ENCODE data around the gene ABCA5.

DNA sequence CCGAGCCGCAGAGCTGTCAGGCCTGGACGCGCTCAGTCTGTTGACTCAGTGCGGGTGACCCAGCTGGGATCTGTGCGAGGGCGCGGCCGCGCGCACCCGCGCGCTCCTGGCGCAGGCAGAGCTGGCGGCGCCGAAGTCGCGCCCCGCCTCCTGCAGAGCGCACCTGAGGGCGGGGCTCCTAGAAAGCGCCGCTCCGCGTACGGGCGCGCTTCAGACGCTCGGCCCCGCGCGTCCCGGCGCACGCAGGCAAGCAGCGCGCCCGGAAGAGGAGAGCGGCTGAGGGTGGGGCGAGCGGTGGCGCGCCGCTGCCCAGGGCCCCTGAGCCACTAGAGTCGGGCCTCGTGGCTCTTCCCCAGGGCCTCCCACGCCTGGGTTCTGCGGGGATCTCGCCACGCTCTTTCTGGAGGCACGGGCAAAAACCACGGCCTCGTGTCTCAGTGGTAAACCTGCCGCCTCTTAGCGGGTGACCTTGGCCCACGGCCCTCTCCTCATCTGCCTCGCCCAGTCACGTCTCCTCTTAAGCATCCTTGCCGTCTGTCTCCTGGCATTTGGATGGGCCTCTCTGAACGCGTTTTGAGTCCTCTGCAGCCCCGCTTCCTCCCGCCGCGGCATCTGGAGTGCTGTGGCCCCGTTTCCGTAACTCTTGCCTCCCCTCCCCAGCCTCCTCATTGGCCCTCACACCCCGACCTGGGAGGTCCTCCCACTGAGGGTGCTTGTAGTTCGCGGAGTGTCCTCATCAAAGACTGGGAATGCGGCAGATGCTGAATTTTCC is at the start of gene ABCA5:
- TF ChIP-seq MAFK (conservative IDR thresholded peaks at IDR 0.05 in 1 of 2, IDR thresholded peaks at IDR 0.05 in 1 of 2; ENCODE audit: low read length in 2 of 2) (no peak), EP300 (IDR thresholded peaks at IDR 0.05; ENCODE audit: low read depth in 2 of 2, low read length in 2 of 2) (peak in 1 of 2 experiments; percentile 10; a peak in 2 of 4 replicates), EP300 (CRISPR knock-in tag; IDR thresholded peaks at IDR 0.05; ENCODE audit: borderline replicate concordance) (peak; percentile 9; the same call in 1 of the 2 replicates), ZNF724P (CRISPR knock-in tag; IDR thresholded peaks at IDR 0.05; ENCODE audit: borderline replicate concordance) (0 out of 2 replicates have a peak, but pooled peaks have one; percentile 35), ZSCAN29 (CRISPR knock-in tag; conservative IDR thresholded peaks at IDR 0.05) (0 out of 2 replicates have a peak, but pooled peaks have one; percentile 17), SMC3 (IDR thresholded peaks at IDR 0.05; ENCODE audit: low read length) (no peak), TCF12 (IDR thresholded peaks at IDR 0.05) (no peak), TCF12 (CRISPR knock-in tag; IDR thresholded peaks at IDR 0.05) (peak; percentile 61; the same call in 1 of the 2 replicates), ZNF292 (CRISPR knock-in tag; IDR thresholded peaks at IDR 0.05; ENCODE audit: borderline replicate concordance, low read depth) (peak; percentile 55; the same call in 1 of the 2 replicates), TMF1 (CRISPR knock-in tag; IDR thresholded peaks at IDR 0.05; ENCODE audit: low read depth) (peak; percentile 77), HDAC2 (CRISPR knock-in tag; IDR thresholded peaks at IDR 0.05) (peak; percentile 11), ETV6 (CRISPR knock-in tag; conservative IDR thresholded peaks at IDR 0.05) (0 out of 2 replicates have a peak, but pooled peaks have one; percentile 25)
- TF ChIP-seq, protein P1, sequence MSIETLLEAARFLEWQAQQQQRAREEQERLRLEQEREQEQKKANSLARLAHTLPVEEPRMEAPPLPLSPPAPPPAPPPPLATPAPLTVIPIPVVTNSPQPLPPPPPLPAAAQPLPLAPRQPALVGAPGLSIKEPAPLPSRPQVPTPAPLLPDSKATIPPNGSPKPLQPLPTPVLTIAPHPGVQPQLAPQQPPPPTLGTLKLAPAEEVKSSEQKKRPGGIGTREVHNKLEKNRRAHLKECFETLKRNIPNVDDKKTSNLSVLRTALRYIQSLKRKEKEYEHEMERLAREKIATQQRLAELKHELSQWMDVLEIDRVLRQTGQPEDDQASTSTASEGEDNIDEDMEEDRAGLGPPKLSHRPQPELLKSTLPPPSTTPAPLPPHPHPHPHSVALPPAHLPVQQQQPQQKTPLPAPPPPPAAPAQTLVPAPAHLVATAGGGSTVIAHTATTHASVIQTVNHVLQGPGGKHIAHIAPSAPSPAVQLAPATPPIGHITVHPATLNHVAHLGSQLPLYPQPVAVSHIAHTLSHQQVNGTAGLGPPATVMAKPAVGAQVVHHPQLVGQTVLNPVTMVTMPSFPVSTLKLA (IDR thresholded peaks at IDR 0.05) = no peak
- TF ChIP-seq, protein P2, sequence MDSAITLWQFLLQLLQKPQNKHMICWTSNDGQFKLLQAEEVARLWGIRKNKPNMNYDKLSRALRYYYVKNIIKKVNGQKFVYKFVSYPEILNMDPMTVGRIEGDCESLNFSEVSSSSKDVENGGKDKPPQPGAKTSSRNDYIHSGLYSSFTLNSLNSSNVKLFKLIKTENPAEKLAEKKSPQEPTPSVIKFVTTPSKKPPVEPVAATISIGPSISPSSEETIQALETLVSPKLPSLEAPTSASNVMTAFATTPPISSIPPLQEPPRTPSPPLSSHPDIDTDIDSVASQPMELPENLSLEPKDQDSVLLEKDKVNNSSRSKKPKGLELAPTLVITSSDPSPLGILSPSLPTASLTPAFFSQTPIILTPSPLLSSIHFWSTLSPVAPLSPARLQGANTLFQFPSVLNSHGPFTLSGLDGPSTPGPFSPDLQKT (CRISPR knock-in tag; IDR thresholded peaks at IDR 0.05; ENCODE audit: borderline replicate concordance) = no peak
- TF ChIP-seq, protein P3, sequence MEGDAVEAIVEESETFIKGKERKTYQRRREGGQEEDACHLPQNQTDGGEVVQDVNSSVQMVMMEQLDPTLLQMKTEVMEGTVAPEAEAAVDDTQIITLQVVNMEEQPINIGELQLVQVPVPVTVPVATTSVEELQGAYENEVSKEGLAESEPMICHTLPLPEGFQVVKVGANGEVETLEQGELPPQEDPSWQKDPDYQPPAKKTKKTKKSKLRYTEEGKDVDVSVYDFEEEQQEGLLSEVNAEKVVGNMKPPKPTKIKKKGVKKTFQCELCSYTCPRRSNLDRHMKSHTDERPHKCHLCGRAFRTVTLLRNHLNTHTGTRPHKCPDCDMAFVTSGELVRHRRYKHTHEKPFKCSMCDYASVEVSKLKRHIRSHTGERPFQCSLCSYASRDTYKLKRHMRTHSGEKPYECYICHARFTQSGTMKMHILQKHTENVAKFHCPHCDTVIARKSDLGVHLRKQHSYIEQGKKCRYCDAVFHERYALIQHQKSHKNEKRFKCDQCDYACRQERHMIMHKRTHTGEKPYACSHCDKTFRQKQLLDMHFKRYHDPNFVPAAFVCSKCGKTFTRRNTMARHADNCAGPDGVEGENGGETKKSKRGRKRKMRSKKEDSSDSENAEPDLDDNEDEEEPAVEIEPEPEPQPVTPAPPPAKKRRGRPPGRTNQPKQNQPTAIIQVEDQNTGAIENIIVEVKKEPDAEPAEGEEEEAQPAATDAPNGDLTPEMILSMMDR (CRISPR knock-in tag; IDR thresholded peaks at IDR 0.05) = no peak; the same call in 1 of the 2 replicates
